SK-N-SH (cell line): ENCODE data around the gene MGLL. TPM values are rescaled to one million over a fixed set of nuclear protein-coding genes. Genes with fewer than 3 reads are reported as not detected.

Experiments
- CTCF ChIA-PET: fragments of 300-600, 350-600 bp; formaldehyde crosslinking; extraction: SDS; loops from one replicate; lab custom pipeline; 2021; lab: Yijun Ruan, JAX
- POLR2A ChIA-PET: fragments of 350-600 bp; sonication (Branson Sonifier 250); formaldehyde crosslinking; extraction: SDS; loops from one replicate; lab custom pipeline; 2020; ENCODE audit warnings: antibody characterized with exemption, inconsistent platforms; lab: Yijun Ruan, JAX
- DNase-seq: peaks from one replicate; pipeline ENCODE4 v3.0.0; 2012
- H2AFZ ChIP-seq: fragments of 200-600 bp; sonication (generic); 2 replicates; pipeline ENCODE4 v1.8.1; 2016; ENCODE audit warnings: antibody characterized with exemption, mild to moderate bottlenecking, low read depth
- H3F3A ChIP-seq: fragments of 200-600 bp; sonication (generic); replicated peaks from 2 replicates; pipeline ENCODE3; 2016; ENCODE audit warnings: antibody characterized with exemption, mild to moderate bottlenecking; ENCODE audit not compliant: insufficient read depth
- H3K27ac ChIP-seq, 2 experiments: fragments of 200-500 bp in 1 of 2; fragments of 200-600 bp in 1 of 2; sonication (Bioruptor generic) in 1 of 2; sonication (generic), shearing (Covaris generic) in 1 of 2; 2 replicates each; pipeline versions ENCODE4 v1.5.1 to v1.6.1; 2014 to 2016; ENCODE audit warnings: low read depth in 2 of 2, inconsistent platforms in 1 of 2, low read length in 1 of 2, mild to moderate bottlenecking in 1 of 2, mixed read lengths in 1 of 2
- H3K27me3 ChIP-seq: fragments of 200-600 bp; sonication (generic), shearing (Covaris generic); 2 replicates; pipeline ENCODE4 v1.6.1; 2016; ENCODE audit warnings: mixed run types; ENCODE audit not compliant: insufficient read depth
- H3K36me3 ChIP-seq, 2 experiments: fragments of 200-500 bp in 1 of 2; fragments of 200-600 bp in 1 of 2; sonication (Bioruptor generic) in 1 of 2; sonication (generic) in 1 of 2; replicated peaks in 1 of 2; 2 replicates each; pipeline versions ENCODE3 to v1.5.1; 2014 to 2016; ENCODE audit warnings: low read length in 1 of 2, mild to moderate bottlenecking in 1 of 2; ENCODE audit not compliant: insufficient read depth in 2 of 2, control insufficient read depth in 1 of 2
- H3K4me1 ChIP-seq, 2 experiments: fragments of 200-500 bp in 1 of 2; fragments of 200-600 bp in 1 of 2; sonication (Bioruptor generic) in 1 of 2; sonication (generic), shearing (Covaris generic) in 1 of 2; 2 replicates each; pipeline versions ENCODE4 v1.5.1 to v1.6.1; 2014 to 2016; ENCODE audit warnings: low read depth in 1 of 2, low read length in 1 of 2, mixed run types in 1 of 2; ENCODE audit not compliant: insufficient read depth in 2 of 2, control insufficient read depth in 1 of 2
- H3K4me2 ChIP-seq: fragments of 200-600 bp; sonication (generic), shearing (Covaris generic); 2 replicates; pipeline ENCODE4 v1.6.1; 2017; ENCODE audit warnings: mixed run types
- H3K4me3 ChIP-seq, 2 experiments: fragments of 200-500 bp in 1 of 2; fragments of 200-600 bp in 1 of 2; sonication (Bioruptor generic) in 1 of 2; sonication (generic), shearing (Covaris generic) in 1 of 2; 2 replicates each; pipeline versions ENCODE4 v1.5.1 to v1.8.1; 2014 to 2016; ENCODE audit warnings: low read depth in 2 of 2, inconsistent platforms in 1 of 2, low read length in 1 of 2, mild to moderate bottlenecking in 1 of 2, mixed read lengths in 1 of 2, moderate library complexity in 1 of 2
- H3K79me2 ChIP-seq: fragments of 200-600 bp; sonication (generic); 2 replicates; pipeline ENCODE4 v1.8.1; 2017; ENCODE audit warnings: mild to moderate bottlenecking; ENCODE audit not compliant: insufficient read depth
- H3K9ac ChIP-seq: fragments of 200-600 bp; sonication (generic); 2 replicates; pipeline ENCODE4 v1.6.1; 2017; ENCODE audit warnings: mixed run types
- H3K9me2 ChIP-seq: fragments of 200-600 bp; sonication (generic); 2 replicates; pipeline ENCODE4 v1.6.1; 2017; ENCODE audit warnings: mixed run types
- H3K9me3 ChIP-seq: fragments of 200-600 bp; sonication (generic); 2 replicates; pipeline ENCODE4 v1.6.1; 2017; ENCODE audit warnings: mixed run types, mild to moderate bottlenecking, moderate library complexity
- H4K20me1 ChIP-seq: fragments of 200-600 bp; sonication (generic); 2 replicates; pipeline ENCODE4 v1.6.1; 2017; ENCODE audit warnings: mild to moderate bottlenecking, mixed run types; ENCODE audit not compliant: insufficient read depth
- CHD2 ChIP-seq: fragments of 150-350 bp; IDR thresholded peaks from 2 replicates; pipeline ENCODE4 v1.6.1; 2018; ENCODE audit warnings: low read length; ENCODE audit not compliant: partially characterized antibody
- ELF1 ChIP-seq: IDR thresholded peaks from 2 replicates; pipeline ENCODE4 v1.4.0; 2012
- EZH2phosphoT487 ChIP-seq: fragments of 200-600 bp; sonication (generic); IDR thresholded peaks from 2 replicates; pipeline ENCODE4 v1.6.1; 2017; ENCODE audit warnings: low read depth, mixed run types, mild to moderate bottlenecking, antibody characterized with exemption, moderate library complexity, borderline replicate concordance
- FOXM1 ChIP-seq: IDR thresholded peaks from 2 replicates; pipeline ENCODE4 v1.4.0; 2012; ENCODE audit warnings: low read depth, mild to moderate bottlenecking
- GABPA ChIP-seq: IDR thresholded peaks from 2 replicates; pipeline ENCODE4 v1.4.0; 2012; ENCODE audit warnings: low read depth, mild to moderate bottlenecking
- MAX ChIP-seq: IDR thresholded peaks from 2 replicates; pipeline ENCODE4 v1.4.0; 2012; ENCODE audit warnings: low read depth
- MEF2A ChIP-seq: IDR thresholded peaks from 2 replicates; pipeline ENCODE4 v1.4.0; 2012; ENCODE audit warnings: low read depth, borderline replicate concordance
- NFIC ChIP-seq: IDR thresholded peaks from 2 replicates; pipeline ENCODE4 v1.4.0; 2012; ENCODE audit warnings: borderline replicate concordance
- NRF1 ChIP-seq: IDR thresholded peaks from 2 replicates; pipeline ENCODE4 v1.6.1; 2012; ENCODE audit warnings: low read depth, mild to moderate bottlenecking, low read length
- POLR2AphosphoS5 ChIP-seq: IDR thresholded peaks from 2 replicates; pipeline ENCODE4 v1.6.1; 2012; ENCODE audit warnings: low read depth, low read length
- REST ChIP-seq: IDR thresholded peaks from 2 replicates; pipeline ENCODE4 v1.6.1; 2012; ENCODE audit warnings: mild to moderate bottlenecking, low read depth, low read length, moderate library complexity
- RFX5 ChIP-seq: IDR thresholded peaks from 2 replicates; pipeline ENCODE4 v1.6.1; 2012; ENCODE audit warnings: mild to moderate bottlenecking, improper control_type of control experiment, low read length
- SIN3A ChIP-seq: IDR thresholded peaks from 2 replicates; pipeline ENCODE4 v1.6.1; 2012; ENCODE audit warnings: low read depth, mild to moderate bottlenecking, low read length, moderate library complexity, borderline replicate concordance
- TAF1 ChIP-seq: IDR thresholded peaks from 2 replicates; pipeline ENCODE4 v1.6.1; 2012; ENCODE audit warnings: low read depth, mild to moderate bottlenecking, low read length, moderate library complexity, borderline replicate concordance
- USF2 ChIP-seq: fragments of 150-350 bp; IDR thresholded peaks from 2 replicates; pipeline ENCODE4 v1.6.1; 2017; ENCODE audit warnings: antibody characterized with exemption, low read length, low read depth, borderline replicate concordance
- YY1 ChIP-seq: IDR thresholded peaks from 2 replicates; pipeline ENCODE4 v1.4.0; 2012; ENCODE audit warnings: low read depth, mild to moderate bottlenecking
- WGBS: methylation state at CpG from one replicate; pipeline ENCODE4 v1.1.6; 2017; ENCODE audit warnings: low lambda C conversion rate; 5-methylcytosine and 5-hydroxymethylcytosine counted together
- polyA plus RNA-seq, 3 experiments: library from polyadenylated mRNA; depleted of rRNA; stranded (reverse); fragments of >200 nt; gene quantifications; 2 replicates each; pipeline ENCODE4 v1.2.3, GENCODE V29; 2012
- TF ChIP-seq, protein P1 (sequence below): IDR thresholded peaks from 2 replicates; pipeline ENCODE4; 2012

MGLL gene
- polyA plus RNA-seq, 1 of the 3 experiments (the other 2 are of a cell fraction): 2.2 TPM

DNA sequence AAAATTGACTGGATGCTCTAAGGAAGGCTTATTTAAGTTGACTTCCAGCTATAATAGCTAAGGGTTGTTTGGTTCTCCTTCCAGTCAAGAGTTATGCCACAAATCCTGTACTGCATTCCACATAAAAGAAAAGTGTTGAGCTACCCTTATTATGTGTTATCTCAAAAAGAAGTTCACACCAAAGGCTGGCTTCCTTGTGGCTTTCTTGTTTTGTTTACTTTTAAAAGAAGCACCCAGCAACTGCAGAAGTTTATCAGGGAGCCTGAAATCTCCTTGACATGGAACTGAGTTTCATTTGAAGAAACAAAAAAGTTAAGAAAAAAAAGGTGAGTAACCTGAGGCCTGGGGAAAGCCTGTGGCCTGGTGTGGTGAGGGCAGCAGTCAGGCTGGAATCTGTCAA is 10.2 kb downstream of the MGLL start:
- DNase-seq: no peak

DNA sequence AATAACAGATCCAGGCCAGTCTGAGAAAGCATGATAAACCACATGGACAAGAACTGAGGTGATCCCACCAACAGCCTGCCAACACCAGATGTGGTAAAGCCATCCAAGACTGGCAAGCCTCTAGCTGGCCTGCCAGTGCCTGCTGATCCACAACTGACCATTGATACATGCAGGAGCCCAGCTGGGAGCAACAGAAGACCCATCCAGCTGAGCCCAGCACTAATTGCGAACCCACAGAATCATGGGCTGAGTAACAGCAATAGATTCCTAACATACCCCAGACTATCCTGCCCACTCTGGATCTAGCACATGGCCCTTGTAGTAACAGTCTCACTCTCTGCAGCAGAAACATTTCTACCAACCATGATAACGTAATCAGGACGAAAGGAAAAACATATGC is 10.6 kb downstream of the MGLL start:
- H3K36me3 ChIP-seq: no peaks in the 10 kb centered on the region
- CTCF ChIA-PET: interaction anchor here (1.0 kb wide), 1 partner anchor 148 kb away, joined by 3 read pairs; no protein-coding TSS in a partner anchor
- no peak for TF ChIP-seq EZH2phosphoT487
- no peak for TF ChIP-seq USF2
- TF ChIP-seq YY1: no peak
- no peak for TF ChIP-seq RFX5
- no peak for TF ChIP-seq POLR2AphosphoS5
- no peak for TF ChIP-seq SIN3A
- no peak for TF ChIP-seq CHD2
- no peak for TF ChIP-seq TAF1
- TF ChIP-seq NRF1: no peak
- TF ChIP-seq NFIC: no peak
- TF ChIP-seq FOXM1: no peak
- TF ChIP-seq, protein P1, sequence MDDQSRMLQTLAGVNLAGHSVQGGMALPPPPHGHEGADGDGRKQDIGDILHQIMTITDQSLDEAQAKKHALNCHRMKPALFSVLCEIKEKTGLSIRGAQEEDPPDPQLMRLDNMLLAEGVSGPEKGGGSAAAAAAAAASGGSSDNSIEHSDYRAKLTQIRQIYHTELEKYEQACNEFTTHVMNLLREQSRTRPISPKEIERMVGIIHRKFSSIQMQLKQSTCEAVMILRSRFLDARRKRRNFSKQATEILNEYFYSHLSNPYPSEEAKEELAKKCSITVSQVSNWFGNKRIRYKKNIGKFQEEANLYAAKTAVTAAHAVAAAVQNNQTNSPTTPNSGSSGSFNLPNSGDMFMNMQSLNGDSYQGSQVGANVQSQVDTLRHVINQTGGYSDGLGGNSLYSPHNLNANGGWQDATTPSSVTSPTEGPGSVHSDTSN: no peak

More for the DNA sequence above, 10.2 kb downstream of the MGLL start:
- CTCF ChIA-PET: no interaction called here
- Histone ChIP-seq H3K27me3 (no peaks in the 10 kb centered on the region), H3K4me3 (no peak overlapping the region), H4K20me1 (no peaks in the 10 kb centered on the region), H3K27ac (no peak overlapping the region), H2AFZ (no peak overlapping the region), H3K36me3 (no peaks in the 10 kb centered on the region), H3K9ac (no peak overlapping the region), H3K79me2 (no peaks in the 10 kb centered on the region)
- POLR2A ChIA-PET: no interaction called here
- TF ChIP-seq GABPA: no peak
- TF ChIP-seq REST: no peak
- TF ChIP-seq SIN3A: no peak
- TF ChIP-seq ELF1: no peak
- TF ChIP-seq MEF2A: no peak
- no peak for TF ChIP-seq NRF1
- TF ChIP-seq MAX: no peak
- TF ChIP-seq, protein P1: no peak
- TF ChIP-seq, all 33 proteins: peak for 0
- no peak overlapping the region for H3K4me2 ChIP-seq
- H3K4me1 ChIP-seq: no peaks in the 10 kb centered on the region
- no peaks in the 10 kb centered on the region for H3F3A ChIP-seq
- H3K9me2 ChIP-seq: no peaks in the 10 kb centered on the region
- no peaks in the 10 kb centered on the region for H3K9me3 ChIP-seq

More for the DNA sequence above, 10.6 kb downstream of the MGLL start:
- Histone ChIP-seq H3K27ac (no peak overlapping the region), H3K79me2 (no peaks in the 10 kb centered on the region), H4K20me1 (no peaks in the 10 kb centered on the region), H3K4me3 (no peak overlapping the region; a peak in 1 of 4 replicates), H3K4me1 (no peaks in the 10 kb centered on the region), H3K9me2 (no peaks in the 10 kb centered on the region), H3K4me2 (no peak overlapping the region), H3K9ac (no peak overlapping the region), H3K27me3 (no peaks in the 10 kb centered on the region), H2AFZ (no peak overlapping the region), H3F3A (no peaks in the 10 kb centered on the region), H3K9me3 (no peaks in the 10 kb centered on the region)
- POLR2A ChIA-PET: no interaction called here
- WGBS: 82% methylated on average over 3 of the region's 3 CpGs
- no peak for DNase-seq
